OCI-LY3 (cell line): ENCODE measurements around the gene RFXAP.

Experiments used
- H2AFZ ChIP-seq: fragments of 200-600, 300-600 bp; shearing (Covaris generic); 2 replicates; pipeline ENCODE4 v1.6.0; 2014; ENCODE audit warnings: antibody characterized with exemption, low read depth, low read length
- H3K27ac ChIP-seq: fragments of 200-600, 300-600 bp; sonication (generic); 2 replicates; pipeline ENCODE4 v1.5.1; 2014; ENCODE audit warnings: mild to moderate bottlenecking, low read length, moderate library complexity, mixed read lengths
- H3K27me3 ChIP-seq: fragments of 200-600, 300-600 bp; sonication (generic); 2 replicates; pipeline ENCODE4 v1.6.1; 2014; ENCODE audit warnings: low read depth, low read length, mixed read lengths
- H3K36me3 ChIP-seq: fragments of 200-600, 300-600 bp; sonication (generic); replicated peaks from 2 replicates; pipeline ENCODE3; 2014; ENCODE audit warnings: low read depth, low read length, mixed read lengths
- H3K4me1 ChIP-seq: fragments of 300-600, 200-600 bp; sonication (generic); 2 replicates; pipeline ENCODE4 v1.6.1; 2014; ENCODE audit warnings: low read length, mixed read lengths
- H3K4me2 ChIP-seq: fragments of 200-600, 300-600 bp; sonication (generic); 2 replicates; pipeline ENCODE4 v1.6.1; 2014; ENCODE audit warnings: low read length, mixed read lengths
- H3K4me3 ChIP-seq: fragments of 300-600, 200-600 bp; sonication (generic); 2 replicates; pipeline ENCODE4 v1.5.1; 2014; ENCODE audit warnings: antibody characterized with exemption, mild to moderate bottlenecking, low read length, moderate library complexity
- H3K79me2 ChIP-seq: fragments of 300-600, 200-600 bp; shearing (Covaris generic); 2 replicates; pipeline ENCODE4 v1.6.1; 2014; ENCODE audit warnings: mild to moderate bottlenecking, low read length, mixed read lengths
- H3K9ac ChIP-seq: fragments of 300-600, 200-600 bp; shearing (Covaris generic); 2 replicates; pipeline ENCODE4 v1.6.0; 2014; ENCODE audit warnings: mild to moderate bottlenecking, low read length, moderate library complexity
- H3K9me3 ChIP-seq: fragments of 200-600, 300-600 bp; shearing (Covaris generic); 2 replicates; pipeline ENCODE4 v1.6.1; 2014; ENCODE audit warnings: low read length, mixed read lengths; ENCODE audit not compliant: insufficient read depth
- H4K20me1 ChIP-seq: fragments of 200-600, 300-600 bp; sonication (generic); 2 replicates; pipeline ENCODE4 v1.6.1; 2016; ENCODE audit warnings: low read length, mixed read lengths; ENCODE audit not compliant: insufficient read depth
- CTCF ChIP-seq: fragments of 200-600, 300-600 bp; sonication (generic); IDR thresholded peaks from 2 replicates; pipeline ENCODE4 v1.5.1; 2014; ENCODE audit warnings: antibody characterized with exemption, low read length, low read depth
- EZH2phosphoT487 ChIP-seq: fragments of 200-600 bp; shearing (Covaris generic); IDR thresholded peaks from 2 replicates; pipeline ENCODE4 v1.6.1; 2018; ENCODE audit warnings: antibody characterized with exemption, mixed run types, low read depth

RFXAP gene

GRCh38 chr13:36794706-36795105, 24.3 kb upstream of the RFXAP start:
- H3K4me3 ChIP-seq, result no peak overlapping the region
- no peaks in the 10 kb centered on the region for H3K9me3 ChIP-seq
- H3K79me2 ChIP-seq, result no peaks in the 10 kb centered on the region
- H2AFZ ChIP-seq, result no peak overlapping the region
- no peaks in the 10 kb centered on the region for H3K4me1 ChIP-seq
- no peaks in the 10 kb centered on the region for H4K20me1 ChIP-seq
- no peaks in the 10 kb centered on the region for H3K36me3 ChIP-seq
- H3K9ac ChIP-seq, result no peak overlapping the region
- no peaks in the 10 kb centered on the region for H3K27me3 ChIP-seq
- no peak overlapping the region for H3K27ac ChIP-seq
- H3K4me2 ChIP-seq, result no peak overlapping the region
- TF ChIP-seq EZH2phosphoT487, result no peak
- TF ChIP-seq CTCF, result no peak

- H3K9me3 ChIP-seq, result no peaks in the 10 kb centered on the region
- H3K79me2 ChIP-seq, result no peaks in the 10 kb centered on the region
- no peaks in the 10 kb centered on the region for H4K20me1 ChIP-seq
- H3K27ac ChIP-seq, result no peak overlapping the region
- H3K9ac ChIP-seq, result no peak overlapping the region
- H3K4me3 ChIP-seq, result no peak overlapping the region
- H3K4me2 ChIP-seq, result no peak overlapping the region
- no peaks in the 10 kb centered on the region for H3K4me1 ChIP-seq
- TF ChIP-seq EZH2phosphoT487, result no peak
- no peak for TF ChIP-seq CTCF
- H3K36me3 ChIP-seq, result no peaks in the 10 kb centered on the region
- H3K27me3 ChIP-seq, result no peaks in the 10 kb centered on the region
- no peak overlapping the region for H2AFZ ChIP-seq
These were observed 23.6 kb upstream of the RFXAP start for GRCh38 chr13:36795463-36795862.

GRCh38 chr13:36796052-36796451, 23.0 kb upstream of the RFXAP start:
- Histone ChIP-seq H3K36me3 (no peaks in the 10 kb centered on the region), H3K4me2 (no peak overlapping the region), H3K4me3 (no peak overlapping the region), H3K27me3 (no peaks in the 10 kb centered on the region), H4K20me1 (no peaks in the 10 kb centered on the region), H3K79me2 (no peaks in the 10 kb centered on the region), H3K4me1 (no peaks in the 10 kb centered on the region), H3K27ac (no peak overlapping the region), H3K9me3 (no peaks in the 10 kb centered on the region), H2AFZ (no peak overlapping the region), H3K9ac (no peak overlapping the region)
- TF ChIP-seq CTCF, result no peak
- TF ChIP-seq EZH2phosphoT487, result no peak

GRCh38 chr13:36801035-36801434, 18.0 kb upstream of the RFXAP start:
- H3K9me3 ChIP-seq, result no peaks in the 10 kb centered on the region
- H2AFZ ChIP-seq, result no peak overlapping the region
- no peaks in the 10 kb centered on the region for H3K36me3 ChIP-seq
- H3K9ac ChIP-seq, result no peak overlapping the region
- no peak overlapping the region for H3K27ac ChIP-seq
- peaks cover 3% of the 10 kb centered on the region; the same call in 1 of the 2 replicates for H3K27me3 ChIP-seq
- no peaks in the 10 kb centered on the region for H3K79me2 ChIP-seq
- TF ChIP-seq CTCF (no peak), EZH2phosphoT487 (no peak)
- peaks cover 5% of the 10 kb centered on the region for H3K4me1 ChIP-seq
- no peak overlapping the region for H3K4me2 ChIP-seq
- no peak overlapping the region for H3K4me3 ChIP-seq
- no peaks in the 10 kb centered on the region for H4K20me1 ChIP-seq
